GM21825 (cell line): ENCODE results near the gene SERPINH1.

Source experiments
- ATAC-seq: cut with Tn5 transposase; IDR thresholded peaks from one replicate; pipeline ENCODE4 v1.9.1; 2021; ENCODE audit warnings: mild to moderate bottlenecking, moderate library complexity; ENCODE audit not compliant: unreplicated experiment

SERPINH1 gene

GRCh38 chr11:75532200-75533048 is 29.6 kb upstream of the SERPINH1 start:
- no peak for ATAC-seq

GRCh38 chr11:75533896-75534258 is 28.2 kb upstream of the SERPINH1 start:
- ATAC-seq: no peak

GRCh38 chr11:75534259-75535069 is 27.6 kb upstream of the SERPINH1 start:
- no peak for ATAC-seq

- no peak for ATAC-seq
Measured at GRCh38 chr11:75535071-75535470, 27.0 kb upstream of the SERPINH1 start.

GRCh38 chr11:75536786-75537641 is 25.0 kb upstream of the SERPINH1 start:
- peak; percentile 61 for ATAC-seq

- no peak for ATAC-seq
Measured at GRCh38 chr11:75537740-75538139, 24.3 kb upstream of the SERPINH1 start.

- ATAC-seq: no peak
Measured at GRCh38 chr11:75538150-75538942, 23.7 kb upstream of the SERPINH1 start.

GRCh38 chr11:75539459-75540334 is 22.4 kb upstream of the SERPINH1 start:
- ATAC-seq: no peak

- no peak for ATAC-seq
Measured at GRCh38 chr11:75541193-75542087, 20.6 kb upstream of the SERPINH1 start.

- no peak for ATAC-seq
Measured at GRCh38 chr11:75542088-75542438, 20.0 kb upstream of the SERPINH1 start.

- no peak for ATAC-seq
Measured at GRCh38 chr11:75543806-75544205, 18.2 kb upstream of the SERPINH1 start.

- no peak for ATAC-seq
Measured at GRCh38 chr11:75547177-75547576, 14.9 kb upstream of the SERPINH1 start.

- ATAC-seq: no peak
Measured at GRCh38 chr11:75547617-75548058, 14.4 kb upstream of the SERPINH1 start.

GRCh38 chr11:75548595-75549272 is 13.3 kb upstream of the SERPINH1 start:
- ATAC-seq: no peak

GRCh38 chr11:75549370-75549958 is 12.6 kb upstream of the SERPINH1 start:
- no peak for ATAC-seq

GRCh38 chr11:75553182-75553581 is 8.9 kb upstream of the SERPINH1 start:
- no peak for ATAC-seq

- no peak for ATAC-seq
Measured at GRCh38 chr11:75553889-75554257, 8.2 kb upstream of the SERPINH1 start.
